GM12878 (cell line): ENCODE results near the gene PLAAT5. TPM values are rescaled to one million over a fixed set of nuclear protein-coding genes. Genes with fewer than 3 reads are reported as not detected.

Experiments
- ATAC-seq: fragments of 200-7000 bp; cut with Tn5 transposase; 3 replicates; pipeline ENCODE4 v1.9.1; 2020; ENCODE audit warnings: mild to moderate bottlenecking, moderate library complexity
- BruUV-seq: library from RNA; stranded (reverse); fragments of 400-500 nt; replicated peaks from 2 replicates; lab custom pipeline; 2021; lab: Mats Ljungman, UMichigan
- CTCF ChIA-PET: fragments of 300-600 bp; sonication (Branson Sonifier 250); formaldehyde crosslinking; extraction: SDS; loops from one replicate; lab custom pipeline; 2021; ENCODE audit warnings: inconsistent platforms; lab: Yijun Ruan, JAX
- POLR2A ChIA-PET: fragments of 350-600 bp; formaldehyde crosslinking; extraction: SDS; loops from one replicate; lab custom pipeline; 2021; ENCODE audit warnings: inconsistent platforms; lab: Charles Lee
- RAD21 ChIA-PET: fragments of 300-600 bp; sonication (Branson Sonifier 250); formaldehyde crosslinking; loops from one replicate; lab custom pipeline; 2023; ENCODE audit warnings: antibody characterized with exemption; ENCODE audit not compliant: unreplicated experiment; lab: Charles Lee
- SMC1A ChIA-PET: fragments of 300-600 bp; sonication (Branson Sonifier 250); formaldehyde crosslinking; loops from one replicate; lab custom pipeline; 2023; ENCODE audit not compliant: unreplicated experiment, uncharacterized antibody; lab: Charles Lee
- DNase-seq: peaks from one replicate; pipeline ENCODE4 v3.0.0-alpha.2; 2011; ENCODE audit warnings: low read depth, low spot score
- FAIRE-seq: peaks from 3 replicates; lab custom pipeline; 2011; peaks lifted over from hg19 to GRCh38; lab: Jason Lieb, UNC
- H2AFZ ChIP-seq: 2 replicates; pipeline ENCODE4 v1.6.0; 2011; ENCODE audit warnings: low read depth, low read length, control low read depth; ENCODE audit not compliant: control insufficient read depth
- H3K27ac ChIP-seq: 2 replicates; pipeline ENCODE4 v1.5.1; 2011; ENCODE audit warnings: control low read depth; ENCODE audit not compliant: control insufficient read depth, insufficient read depth
- H3K27me3 ChIP-seq, 2 experiments: replicated peaks in 1 of 2; 2 replicates each; pipeline versions ENCODE4 v1.6.0 to v1.6.1; 2011; ENCODE audit warnings: low read length in 1 of 2; ENCODE audit not compliant: control insufficient read depth in 2 of 2, insufficient read depth in 2 of 2
- H3K36me3 ChIP-seq, 2 experiments: 2 replicates each; pipeline ENCODE4 v1.5.1; 2011; ENCODE audit warnings: low read length in 1 of 2; ENCODE audit not compliant: control insufficient read depth in 2 of 2, insufficient read depth in 2 of 2
- H3K4me1 ChIP-seq: 2 replicates; pipeline ENCODE4 v1.6.1; 2011; ENCODE audit warnings: mild to moderate bottlenecking, low read length, moderate library complexity, mixed read lengths; ENCODE audit not compliant: control insufficient read depth, insufficient read depth
- H3K4me2 ChIP-seq: 2 replicates; pipeline ENCODE4 v1.6.0; 2011; ENCODE audit warnings: control low read depth; ENCODE audit not compliant: control insufficient read depth, insufficient read depth
- H3K4me3 ChIP-seq: fragments of 200-600 bp; sonication (generic); 2 replicates; pipeline ENCODE4 v1.5.1; 2016
- H3K79me2 ChIP-seq: 2 replicates; pipeline ENCODE4 v1.6.0; 2011; ENCODE audit warnings: low read length; ENCODE audit not compliant: control insufficient read depth, insufficient read depth
- H3K9ac ChIP-seq: 2 replicates; pipeline ENCODE4 v1.8.0; 2011; ENCODE audit warnings: low read length, control low read depth, mixed read lengths; ENCODE audit not compliant: control insufficient read depth, insufficient read depth
- H3K9me3 ChIP-seq: replicated peaks from 3 replicates; pipeline ENCODE4 v1.5.1; 2011; ENCODE audit warnings: mild to moderate bottlenecking, low read length; ENCODE audit not compliant: control insufficient read depth, insufficient read depth
- H4K20me1 ChIP-seq: 2 replicates; pipeline ENCODE4 v1.6.0; 2011; ENCODE audit not compliant: control insufficient read depth, insufficient read depth
- CBX5 ChIP-seq: sonication (generic); IDR thresholded peaks from 2 replicates; pipeline ENCODE4 v1.6.1; 2016; ENCODE audit warnings: low read depth, moderate library complexity, mild to moderate bottlenecking, inconsistent platforms
- CTCF ChIP-seq, 3 experiments: IDR thresholded peaks in 2 of 3; conservative IDR thresholded peaks in 1 of 3; 2 replicates each; pipeline ENCODE4 v1.5.1; 2011; ENCODE audit warnings: low read depth in 3 of 3, low read length in 3 of 3, mild to moderate bottlenecking in 3 of 3, control low read depth in 2 of 3, moderate library complexity in 2 of 3, inconsistent platforms in 1 of 3, mixed read lengths in 1 of 3; ENCODE audit not compliant: control insufficient read depth in 2 of 3, insufficient read depth in 1 of 3; ENCODE audit errors: extremely low read depth in 1 of 3
- EGR1 ChIP-seq, 2 experiments: IDR thresholded peaks; 1 replicate in 1 of 2; 2 replicates in 1 of 2; pipeline ENCODE4 v1.6.1; 2011 to 2012; ENCODE audit warnings: low read depth in 2 of 2, low read length in 2 of 2, borderline replicate concordance in 1 of 2, mild to moderate bottlenecking in 1 of 2, moderate library complexity in 1 of 2
- FOS ChIP-seq: IDR thresholded peaks from 3 replicates; pipeline ENCODE4 v1.6.1; 2011; ENCODE audit warnings: borderline replicate concordance; ENCODE audit not compliant: insufficient read length; ENCODE audit errors: extremely low read depth
- FOXM1 ChIP-seq: IDR thresholded peaks from 2 replicates; pipeline ENCODE4 v1.6.1; 2012; ENCODE audit warnings: low read depth, mild to moderate bottlenecking, inconsistent platforms, low read length, moderate library complexity
- IKZF1 ChIP-seq: fragments of 450-650 bp; conservative IDR thresholded peaks from 2 replicates; pipeline ENCODE4 v1.6.1; 2017; ENCODE audit warnings: antibody characterized with exemption, mild to moderate bottlenecking
- IRF4 ChIP-seq: IDR thresholded peaks from 2 replicates; pipeline ENCODE4 v1.6.1; 2011; ENCODE audit warnings: low read depth, low read length
- MYB ChIP-seq: fragments of 150-350 bp; IDR thresholded peaks from 2 replicates; pipeline ENCODE4 v1.6.1; 2014; ENCODE audit warnings: mild to moderate bottlenecking, low read depth, low read length, borderline replicate concordance
- NFIC ChIP-seq: IDR thresholded peaks from 2 replicates; pipeline ENCODE4 v1.6.1; 2012; ENCODE audit warnings: low read depth, mild to moderate bottlenecking, inconsistent platforms, low read length, moderate library complexity
- RAD51 ChIP-seq: fragments of 450-650 bp; IDR thresholded peaks from 2 replicates; pipeline ENCODE4 v1.6.1; 2016; ENCODE audit warnings: moderate library complexity, mild to moderate bottlenecking, inconsistent platforms
- SIN3A ChIP-seq: IDR thresholded peaks from 2 replicates; pipeline ENCODE4 v1.6.1; 2012; ENCODE audit warnings: low read depth, low read length, improper control_type of control experiment
- SMAD1 ChIP-seq: fragments of 450-650 bp; IDR thresholded peaks from 2 replicates; pipeline ENCODE4 v1.6.1; 2018; ENCODE audit warnings: mild to moderate bottlenecking, low read depth; ENCODE audit not compliant: partially characterized antibody
- SUPT20H ChIP-seq: IDR thresholded peaks from 2 replicates; pipeline ENCODE4 v1.6.1; 2011; ENCODE audit warnings: low read depth, mild to moderate bottlenecking, low read length, moderate library complexity, borderline replicate concordance; ENCODE audit not compliant: control insufficient read depth
- TAF1 ChIP-seq: IDR thresholded peaks from 2 replicates; pipeline ENCODE4 v1.6.1; 2011; ENCODE audit warnings: mild to moderate bottlenecking, low read depth, low read length, borderline replicate concordance
- TBL1XR1 ChIP-seq: IDR thresholded peaks from 2 replicates; pipeline ENCODE4 v1.6.1; 2012; ENCODE audit warnings: low read depth, low read length, improper control_type of control experiment
- WRNIP1 ChIP-seq: IDR thresholded peaks from 2 replicates; pipeline ENCODE4 v1.6.1; 2011; ENCODE audit warnings: low read depth, low read length, improper control_type of control experiment, borderline replicate concordance
- WGBS: methylation state at CpG from one replicate; pipeline ENCODE4 v1.1.6; 2016; ENCODE audit warnings: low lambda C conversion rate; ENCODE audit not compliant: insufficient replicate concordance, insufficient coverage; ENCODE audit errors: missing lambda C conversion rate; 5-methylcytosine and 5-hydroxymethylcytosine counted together
- in situ Hi-C: fragments of 300-500 bp; cut with MboI; formaldehyde crosslinking; loops from 9 replicates; pipeline ENCODE4 v1.14.3; 2018; ENCODE audit warnings: mixed read lengths
- intact Hi-C: fragments of 100-400 bp; cut with micrococcal nuclease; formaldehyde crosslinking; loops from one replicate; pipeline ENCODE4 v1.14.2; 2022; ENCODE audit not compliant: unreplicated experiment
- polyA plus RNA-seq, 11 experiments: library from polyadenylated mRNA; depleted of rRNA in 4 of 11; unstranded in 6 of 11; stranded (reverse) in 5 of 11; fragments of >200 nt; fragmentation: Nextera tagmentation in 4 of 11; fragmentation: Illumina TruSeq in 1 of 11; extraction: Ambion mirVana in 4 of 11; extraction: Trizol in 1 of 11; gene quantifications; 1 replicate in 1 of 11; 2 replicates in 10 of 11; pipeline versions ENCODE4 v1.2.1 to v1.2.3, GENCODE V29; 2011 to 2016; ENCODE audit warnings: inconsistent platforms in 2 of 11, missing spikeins in 2 of 11, low read depth in 1 of 11
- total RNA-seq, 4 experiments: library from RNA; depleted of rRNA in 3 of 4; stranded (reverse); fragments of >200 nt in 3 of 4; fragmentation: Illumina TruSeq in 1 of 4; extraction: Trizol in 1 of 4; gene quantifications; 2 replicates each; pipeline versions ENCODE4 v1.2.1 to v1.2.3, GENCODE V29; 2013 to 2021

The PLAAT5 gene
- total and polyA plus RNA-seq, 10 of the 15 experiments (the other 5 are each of a cell fraction or from before 2014, with no cell fraction given), result not detected

GRCh38 chr11:63499874-63500273 is 8.9 kb upstream of the PLAAT5 start:
- ATAC-seq, result no peak
- in situ Hi-C loops, result no loop called here
- no peak overlapping the region for H3K4me2 ChIP-seq
- no peak overlapping the region for H3K4me3 ChIP-seq
- no peak for DNase-seq
- H4K20me1 ChIP-seq, result no peaks in the 10 kb centered on the region
- H3K27me3 ChIP-seq, result no peaks in the 10 kb centered on the region
- H3K4me1 ChIP-seq, result no peaks in the 10 kb centered on the region
- RAD21 ChIA-PET, result no interaction called here
- no peaks in the 10 kb centered on the region for H3K79me2 ChIP-seq
- no TSS peak for BruUV-seq
- H3K27ac ChIP-seq, result no peak overlapping the region
- TF ChIP-seq FOS (no peak), SUPT20H (no peak), CBX5 (0 out of 2 replicates have a peak, but pooled peaks have one; percentile 47)
- H3K9ac ChIP-seq, result no peak overlapping the region
- POLR2A ChIA-PET, result no interaction called here
- WGBS, result 36% methylated on average over 4 of the region's 4 CpGs
- SMC1A ChIA-PET, result no interaction called here
- H3K36me3 ChIP-seq, result no peaks in the 10 kb centered on the region
- no peak for FAIRE-seq
- CTCF ChIA-PET, result no interaction called here
- H3K9me3 ChIP-seq, result peaks cover 3% of the 10 kb centered on the region; the same call in 2 of the 3 replicates
- intact Hi-C loops, result no loop called here
- H2AFZ ChIP-seq, result no peak overlapping the region

DNA sequence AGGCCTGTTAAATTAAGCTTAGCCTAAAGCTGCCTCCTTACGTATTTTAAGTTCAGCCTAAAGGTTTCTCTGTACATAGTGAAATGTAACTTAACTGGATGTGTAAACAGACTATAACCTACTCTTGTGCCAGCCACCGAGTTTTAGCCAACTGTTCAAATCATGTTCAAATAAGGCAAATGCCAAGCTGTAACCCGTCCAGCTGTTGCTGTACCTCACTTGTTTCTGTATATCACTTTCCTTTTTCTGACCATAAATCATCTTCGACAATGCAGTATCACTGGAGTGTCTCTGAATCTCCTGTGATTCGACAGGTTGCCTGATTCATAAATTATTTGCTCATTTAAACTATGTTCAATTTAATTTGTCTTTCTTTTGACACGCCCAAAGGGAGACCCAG is 4.0 kb upstream of the PLAAT5 start:
- Histone ChIP-seq H3K4me3 (no peak overlapping the region), H3K79me2 (no peaks in the 10 kb centered on the region), H3K36me3 (no peaks in the 10 kb centered on the region), H3K4me1 (no peaks in the 10 kb centered on the region), H3K27ac (no peak overlapping the region), H3K27me3 (peaks cover 3 to 8% of the 10 kb centered on the region in 2 experiments; a peak in 3 of 4 replicates), H3K9ac (no peak overlapping the region), H3K4me2 (no peak overlapping the region), H3K9me3 (no peaks in the 10 kb centered on the region; the same call in 1 of the 3 replicates), H4K20me1 (no peaks in the 10 kb centered on the region), H2AFZ (no peak overlapping the region)
- in situ Hi-C loops (no loop called here), intact Hi-C loops (no loop called here)
- RAD21 ChIA-PET, result no interaction called here
- ATAC-seq (no peak), FAIRE-seq (no peak), DNase-seq (no peak)
- POLR2A ChIA-PET, result no interaction called here
- SMC1A ChIA-PET, result interaction anchor here (1.0 kb wide), 1 partner anchor 14 kb away, joined by 3 read pairs; no protein-coding TSS in a partner anchor
- whole genome bisulfite sequencing, result 39% methylated on average over 6 of the region's 6 CpGs
- TF ChIP-seq SIN3A, result no peak
- TF ChIP-seq IRF4, result no peak
- TF ChIP-seq EGR1 (IDR thresholded peaks at IDR 0.05; ENCODE audit: borderline replicate concordance in 1 of 2, low read depth in 2 of 2, low read length in 2 of 2), result no peak
- TF ChIP-seq IKZF1, result no peak
- TF ChIP-seq WRNIP1, result no peak
- TF ChIP-seq NFIC, result no peak
- TF ChIP-seq RAD51, result no peak
- no peak for TF ChIP-seq FOXM1
- TF ChIP-seq CTCF (IDR thresholded peaks at IDR 0.05 in 2 of 3, conservative IDR thresholded peaks at IDR 0.05 in 1 of 3; ENCODE audit: control insufficient read depth in 2 of 3, extremely low read depth in 1 of 3, insufficient read depth in 1 of 3, low read depth in 3 of 3, low read length in 3 of 3), result no peak
- TF ChIP-seq TAF1, result no peak
- TF ChIP-seq SMAD1, result no peak
- TF ChIP-seq TBL1XR1, result no peak
- TF ChIP-seq MYB, result no peak
- CTCF ChIA-PET, result interaction anchor here (0.6 to 0.9 kb wide), 2 partner anchors 16 to 323 kb away, joined by 3 read pairs; no protein-coding TSS in a partner anchor
- no TSS peak for BruUV-seq
